Left renal cortex interstitium (tissue), 4 donors: ENCODE data around the gene ECEL1. TPM values are rescaled to one million over a fixed set of nuclear protein-coding genes. Genes with fewer than 3 reads are reported as not detected.

Experiments used
- DNase-seq, 4 donors: peaks; one replicate each; pipeline ENCODE4 v3.0.0-alpha.2; 2013; ENCODE audit warnings: low read depth in 4 of 4, low spot score in 2 of 4, missing footprints in 1 of 4
- polyA plus RNA-seq, 4 donors: library from polyadenylated mRNA; unstranded; fragments of 120-200 nt; gene quantifications; one replicate each; pipeline ENCODE4 v1.2.1, GENCODE V29; 2013; ENCODE audit not compliant: insufficient read length in 4 of 4

ECEL1 gene
- polyA plus RNA-seq, 4 donors = 12.8 to 22.9 (median 17.1) TPM

DNA sequence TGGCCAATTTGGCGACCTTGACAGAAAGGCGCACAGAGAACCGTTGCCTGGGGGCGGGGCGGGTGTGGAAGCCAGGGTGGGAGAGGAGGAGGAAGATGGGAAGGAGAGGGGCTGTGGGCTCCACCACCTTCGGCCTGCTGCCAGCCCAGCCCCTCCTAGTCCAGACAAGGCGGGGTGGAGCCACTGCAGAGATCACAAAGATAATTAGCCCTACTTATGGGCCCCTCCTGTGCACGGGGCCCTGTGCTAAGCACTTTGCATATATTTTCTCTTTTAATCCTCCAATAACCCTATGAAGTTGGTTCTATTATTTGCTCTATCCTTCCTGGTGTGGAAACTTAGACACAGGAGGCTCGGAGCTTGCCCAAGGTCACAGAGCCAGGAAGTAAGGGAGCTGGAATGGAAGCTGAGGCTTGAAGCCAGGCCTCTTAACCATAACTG, 13.7 kb upstream of the ECEL1 start:
- DNase-seq = no peak

DNA sequence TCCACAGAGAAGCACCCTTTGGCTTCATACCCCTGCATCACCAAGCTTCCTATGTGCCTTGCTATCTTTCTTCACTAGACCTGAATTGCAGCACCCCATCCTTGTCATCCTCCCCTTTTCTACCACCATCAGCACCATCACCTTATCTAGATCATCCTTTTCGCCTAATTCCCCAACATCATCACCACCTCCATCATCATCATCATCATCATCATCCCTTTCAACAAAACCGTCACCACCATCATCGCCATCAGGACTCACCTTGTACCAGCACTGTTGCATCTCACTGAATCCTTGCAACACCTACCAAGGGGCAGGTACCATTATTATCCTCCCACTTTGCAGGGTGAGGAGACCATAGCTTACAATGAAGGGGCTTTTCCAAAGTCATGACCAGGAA, 10.8 kb upstream of the ECEL1 start:
- DNase-seq = no peak

DNA sequence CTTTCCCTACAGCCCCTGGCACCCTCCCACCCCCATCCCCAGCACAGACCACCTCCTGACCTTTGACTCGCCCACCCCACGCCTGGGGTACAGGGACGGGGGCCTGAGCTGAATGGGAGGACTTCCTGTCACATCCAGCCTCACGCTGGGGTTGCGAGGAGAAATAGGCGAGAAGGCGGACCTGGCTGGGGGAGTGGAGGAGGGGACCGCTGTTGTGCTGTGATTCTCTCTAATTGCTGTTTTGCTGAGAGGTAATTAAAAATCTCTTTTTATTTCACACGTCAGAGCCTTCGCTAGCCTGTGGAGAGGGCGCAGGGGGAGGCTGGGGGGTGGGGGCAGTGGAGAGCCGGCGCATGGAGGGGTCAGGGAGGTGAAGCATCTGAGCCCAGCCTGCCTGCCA, 9.7 kb upstream of the ECEL1 start:
- no peak for DNase-seq

DNA sequence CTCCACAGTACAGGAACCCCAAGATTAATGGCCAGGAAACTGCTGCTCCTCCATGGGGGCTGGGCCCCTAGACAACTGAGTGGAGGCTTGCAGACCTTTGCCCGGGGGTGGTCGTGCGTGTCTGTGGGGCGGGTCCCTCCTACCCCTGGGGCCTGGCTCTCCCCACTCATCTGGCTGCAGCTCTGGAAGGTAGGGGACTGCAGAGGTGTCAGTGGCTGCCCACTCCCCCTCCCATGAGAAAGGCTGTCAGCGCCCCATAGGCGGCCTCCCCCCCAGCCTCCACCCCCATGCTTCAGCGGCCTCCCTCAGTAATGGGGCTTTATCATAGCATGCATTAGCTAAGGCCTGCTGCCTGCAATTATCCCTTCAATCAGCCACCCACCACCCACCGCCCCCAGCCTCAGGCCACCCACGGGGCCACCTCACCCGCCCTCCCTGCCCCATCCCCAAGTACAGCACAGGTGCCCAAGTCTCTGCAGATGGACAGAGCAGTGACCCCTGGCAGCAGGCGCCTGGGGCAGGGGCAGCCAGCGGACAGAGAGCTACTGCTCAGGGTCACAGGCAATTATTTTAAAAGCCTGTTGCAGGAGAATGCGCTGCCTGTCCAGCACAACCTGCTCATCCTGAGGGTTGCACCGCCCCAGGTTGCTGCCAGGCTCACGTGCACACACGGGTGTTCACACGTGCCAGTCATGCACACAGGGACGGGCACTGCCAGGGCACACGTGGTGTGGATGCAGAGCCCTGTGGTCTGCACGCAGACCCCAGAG, 9.1 kb upstream of the ECEL1 start:
- DNase-seq = no peak

DNA sequence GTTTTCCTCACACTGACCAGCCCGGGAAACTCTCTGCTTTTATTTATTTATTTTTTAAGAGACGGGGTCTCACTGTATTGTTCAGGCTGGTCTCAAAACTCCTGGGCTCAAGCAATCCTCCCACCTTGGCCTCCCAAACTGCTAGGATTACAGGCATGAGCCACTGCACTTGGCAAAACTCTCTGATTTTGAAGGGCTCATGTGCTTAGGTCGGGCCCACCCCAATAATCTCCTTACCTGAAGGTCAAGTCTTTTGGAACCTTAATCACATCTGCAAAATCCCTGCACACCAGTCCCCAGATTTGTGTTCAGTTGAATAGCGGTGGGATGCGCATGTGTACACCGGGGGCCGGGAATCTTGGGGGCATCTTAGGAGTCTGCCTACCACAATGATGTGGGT, 7.7 kb upstream of the ECEL1 start:
- no peak for DNase-seq

DNA sequence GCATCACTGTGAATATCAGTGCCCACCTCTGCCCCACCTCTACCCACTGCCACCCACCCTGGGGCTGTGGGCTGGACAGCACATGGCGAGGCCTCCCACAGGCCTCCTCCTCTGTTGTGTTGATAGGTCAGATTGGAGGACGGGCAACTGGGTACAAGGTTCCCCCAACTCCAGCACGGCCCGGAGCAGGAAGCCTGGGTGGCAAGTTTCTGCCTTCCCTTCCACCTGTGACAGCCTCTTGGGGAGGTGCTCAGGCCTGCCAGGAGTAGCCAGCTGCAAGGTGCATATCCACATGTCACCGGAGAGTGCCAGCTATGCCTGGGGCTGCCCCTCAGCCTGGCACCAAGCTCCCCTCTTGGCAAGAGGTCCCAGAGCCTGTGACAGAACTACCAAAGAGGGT, 6.9 kb upstream of the ECEL1 start:
- no peak for DNase-seq

DNA sequence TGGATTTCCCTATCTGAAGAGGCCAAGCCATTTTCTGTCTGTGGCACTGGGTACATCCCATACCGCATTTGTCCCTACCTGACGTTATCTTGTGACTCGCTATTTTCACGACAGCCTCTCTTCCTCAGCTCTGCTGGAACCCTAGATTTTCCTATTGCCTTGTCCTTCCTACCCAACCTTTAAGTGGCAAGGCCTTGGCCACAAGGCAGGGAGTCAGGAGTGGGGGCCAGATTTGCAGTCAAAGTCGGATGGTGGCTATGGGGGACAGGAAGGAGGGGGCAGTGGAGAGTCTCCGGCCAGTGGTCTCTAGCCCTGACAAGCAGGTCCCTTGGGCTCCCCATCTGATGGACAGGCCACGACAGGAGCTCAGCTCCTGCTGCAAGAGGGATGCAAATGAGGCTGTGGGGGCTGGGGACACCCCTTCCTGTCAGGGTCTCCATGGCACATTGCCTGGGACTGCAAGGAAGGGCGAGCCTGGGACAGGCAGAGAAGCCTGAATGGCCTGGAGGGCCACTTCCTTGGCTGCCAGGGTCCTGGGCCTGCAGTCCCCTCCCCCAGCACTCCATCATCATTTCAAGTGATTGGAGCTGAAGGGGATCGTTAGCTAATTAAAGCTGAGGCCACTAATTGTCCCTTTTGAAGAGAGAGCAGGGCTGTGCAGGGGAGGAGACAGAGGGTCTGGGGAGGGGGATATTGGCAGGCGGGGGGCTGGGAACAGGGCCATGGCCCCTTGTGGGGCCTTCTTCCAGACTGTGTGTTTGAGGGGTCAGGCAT, 6.3 kb upstream of the ECEL1 start:
- no peak for DNase-seq

DNA sequence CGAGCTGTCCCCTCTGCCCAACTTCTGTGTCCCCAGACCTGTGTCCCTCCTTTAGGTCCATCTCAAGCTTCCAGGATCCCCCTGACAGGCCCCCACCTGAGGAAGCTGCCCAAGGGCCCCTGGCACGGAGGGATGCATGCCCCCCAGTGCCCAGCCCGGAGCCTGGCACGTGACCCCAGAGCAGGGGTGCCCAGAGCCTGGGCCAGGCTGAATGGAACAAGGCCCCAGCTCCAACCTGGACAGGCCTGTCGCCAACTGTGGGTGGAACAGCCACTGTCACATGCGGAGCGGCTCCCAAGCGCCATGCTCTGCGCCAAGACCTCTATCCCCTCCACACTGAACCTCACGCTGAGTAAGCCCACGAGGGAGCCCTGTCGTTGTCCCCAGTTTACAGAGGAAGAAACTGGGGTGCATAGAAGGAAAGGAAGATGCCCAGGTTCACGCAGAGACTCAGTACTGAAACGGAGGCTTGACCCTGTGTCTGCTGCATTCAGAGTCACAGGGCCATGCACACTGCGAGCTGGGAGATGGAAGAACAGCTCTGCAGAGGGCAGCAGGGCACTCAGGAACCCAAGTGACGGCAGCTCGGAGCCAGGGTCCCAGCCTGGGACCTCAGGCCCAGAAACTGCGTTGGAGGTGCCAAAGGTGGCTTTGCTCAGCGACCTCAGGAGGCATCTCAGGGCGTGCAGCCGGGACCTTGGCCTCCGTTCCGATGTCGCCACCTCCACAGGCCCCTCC, 5.5 kb upstream of the ECEL1 start:
- DNase-seq = no peak

DNA sequence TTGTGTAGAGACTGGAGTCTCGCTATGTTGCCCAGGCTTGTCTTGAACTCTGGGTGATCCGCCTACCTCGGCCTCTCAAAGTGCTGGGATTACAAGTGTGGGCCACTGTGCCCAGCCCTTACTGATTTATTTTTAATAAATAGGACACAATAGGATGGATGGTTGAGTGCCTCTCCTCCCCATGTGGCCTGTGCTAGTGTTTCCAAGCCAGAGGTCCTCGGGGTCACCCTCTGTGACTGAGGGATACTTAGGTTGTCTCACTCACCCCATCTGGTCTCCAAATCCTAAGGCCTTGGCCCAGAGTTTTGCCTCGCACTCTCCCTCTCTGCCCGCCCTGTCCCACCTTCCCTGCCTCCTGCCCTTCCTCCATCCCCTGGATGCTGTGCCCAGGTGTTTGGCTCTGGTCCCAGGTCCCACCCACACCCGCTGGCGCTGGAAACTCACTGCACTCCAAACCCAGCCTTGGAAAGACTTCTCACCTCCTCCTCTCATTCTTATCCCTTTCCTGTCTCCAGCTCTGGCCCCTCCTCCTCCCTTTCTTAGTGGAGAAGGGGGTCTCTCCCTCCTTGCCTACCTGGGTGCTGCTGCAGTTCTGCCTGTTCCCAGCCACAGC, 4.7 kb upstream of the ECEL1 start:
- no peak for DNase-seq

DNA sequence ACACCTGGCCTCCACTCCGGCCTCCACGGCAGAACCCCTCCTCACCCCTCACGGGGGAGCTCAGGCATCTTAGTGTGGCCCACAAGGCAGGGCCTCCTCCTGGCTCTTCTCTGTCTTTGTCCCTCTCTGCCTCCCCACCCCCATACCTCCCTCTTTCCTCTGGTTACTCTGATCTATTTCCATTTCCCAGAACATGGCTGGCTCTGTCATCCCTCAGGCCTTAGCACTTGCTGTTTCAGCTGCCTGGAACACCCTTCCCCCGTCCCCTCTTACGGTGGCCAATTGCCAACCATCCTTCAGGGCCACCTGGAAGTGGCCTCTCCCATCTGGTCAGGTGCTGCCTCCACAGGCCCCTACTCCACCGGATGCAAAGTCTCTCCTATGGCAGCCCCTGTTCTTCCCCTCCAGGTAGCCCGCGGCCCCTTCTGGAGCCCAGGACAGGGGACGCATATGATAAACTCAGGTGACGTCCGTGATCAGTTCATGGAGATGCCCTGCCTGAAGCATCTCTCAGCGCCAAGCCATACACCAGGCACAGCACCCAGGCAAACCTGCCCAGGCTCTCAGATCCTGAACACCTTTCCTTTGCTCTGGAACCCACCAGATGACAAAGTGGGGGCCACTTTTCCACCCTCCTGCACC, 3.6 kb upstream of the ECEL1 start:
- no peak for DNase-seq

DNA sequence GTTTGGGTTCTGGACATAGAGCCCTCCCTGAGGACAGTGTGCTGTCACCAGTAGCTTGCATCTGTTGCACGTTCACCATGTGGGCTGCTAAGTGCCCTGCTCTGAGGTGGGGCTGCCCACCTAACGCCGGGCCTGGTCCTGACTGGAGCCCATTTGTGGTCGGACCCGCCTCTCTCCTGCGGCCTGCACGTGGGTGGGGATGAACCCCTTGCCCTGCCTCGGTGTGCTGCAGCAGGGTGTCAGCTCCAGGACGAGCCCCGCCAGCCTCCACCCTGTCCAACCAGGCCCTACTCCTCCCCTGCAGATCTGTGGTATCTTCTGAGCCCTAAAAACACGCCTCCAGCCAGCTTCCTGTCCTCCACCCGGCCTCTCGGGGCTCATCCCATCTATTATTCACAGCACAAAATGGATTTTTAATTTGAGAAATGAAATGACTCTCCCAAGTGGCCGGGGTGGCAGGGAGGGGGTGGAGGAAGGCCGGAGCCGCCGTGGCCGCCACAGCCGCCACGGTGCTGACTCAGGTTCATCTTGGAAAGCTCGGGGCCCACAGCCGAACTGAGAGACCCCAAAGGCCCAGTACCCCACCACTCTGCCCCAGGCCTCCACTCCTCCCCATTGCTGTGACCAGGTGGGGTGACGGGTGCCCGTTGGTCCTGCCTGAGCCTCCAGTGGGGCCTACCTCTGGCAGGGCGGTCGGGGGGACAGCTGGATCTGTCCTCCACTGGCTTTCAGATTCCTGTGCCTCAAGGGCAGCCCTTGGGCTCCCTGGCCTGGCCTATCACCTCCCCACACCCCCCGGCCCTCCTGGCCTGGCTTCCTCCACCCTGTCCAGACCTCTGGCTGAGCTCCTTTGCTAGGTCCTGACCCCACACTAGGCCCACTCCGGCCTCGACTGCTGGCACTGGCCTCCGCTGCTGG, 2.8 kb upstream of the ECEL1 start:
- no peak for DNase-seq

DNA sequence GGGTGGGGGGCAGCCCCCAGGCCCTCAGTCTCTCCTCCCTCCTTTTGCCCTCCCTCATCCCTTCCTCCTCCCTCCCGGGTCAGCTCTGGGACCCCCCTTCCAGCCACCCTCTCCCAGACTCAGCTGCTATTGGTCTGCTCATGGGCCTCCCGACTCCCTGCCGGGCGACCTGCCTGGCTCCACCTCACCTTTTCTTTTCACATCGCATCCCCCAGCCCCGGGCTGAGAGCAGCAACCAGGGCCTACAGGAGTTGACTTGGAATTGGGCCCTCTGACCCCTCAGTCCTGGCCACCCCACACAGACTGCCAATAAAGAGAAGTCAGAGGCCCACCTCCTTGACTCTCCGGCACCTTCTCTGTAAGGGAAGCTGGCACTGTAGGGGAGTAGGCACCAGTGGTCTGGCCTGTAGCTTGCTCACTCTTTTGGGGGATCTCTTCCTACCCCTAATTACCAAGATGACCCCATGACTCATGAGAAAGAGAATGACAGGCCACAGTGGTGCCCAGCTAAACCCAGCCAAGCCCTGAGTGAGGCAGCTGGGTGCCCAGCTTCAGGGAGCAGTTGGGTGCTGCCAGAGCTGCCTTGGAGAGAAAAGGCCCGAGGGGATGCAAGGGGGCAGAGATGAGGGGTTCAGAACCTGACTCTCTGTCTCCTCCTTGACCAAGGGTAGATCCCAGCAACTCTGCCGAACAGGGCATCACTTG, 2.0 kb upstream of the ECEL1 start:
- DNase-seq = no peak

DNA sequence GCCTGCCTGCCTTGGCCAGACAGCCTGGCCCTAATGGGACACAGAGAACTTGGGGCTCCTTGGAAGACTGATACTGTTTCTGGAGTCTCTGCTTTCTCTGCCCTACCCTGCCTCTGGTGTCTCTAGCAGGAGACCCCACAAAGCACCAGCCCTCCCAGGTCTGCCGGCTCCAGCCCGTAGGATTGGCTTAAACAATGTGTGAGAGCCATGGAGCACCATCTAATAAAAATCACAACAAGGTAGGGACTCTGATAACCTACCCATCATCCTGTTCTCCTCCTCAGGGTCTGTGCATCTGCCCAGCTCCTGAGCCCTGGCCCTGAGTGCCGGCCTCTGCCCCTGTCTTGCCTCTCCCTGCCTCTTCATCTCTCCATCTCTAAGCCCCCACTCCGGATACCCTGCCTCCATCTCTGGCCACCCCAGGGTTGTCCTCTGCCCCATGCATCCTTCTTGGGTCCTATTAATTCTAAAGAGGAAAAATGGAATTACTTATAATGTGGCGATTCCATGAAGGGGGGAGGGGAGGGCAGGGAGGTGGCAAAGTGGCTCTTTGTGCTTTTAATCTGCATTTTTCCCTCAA, 1.2 kb upstream of the ECEL1 start:
- no peak for DNase-seq

DNA sequence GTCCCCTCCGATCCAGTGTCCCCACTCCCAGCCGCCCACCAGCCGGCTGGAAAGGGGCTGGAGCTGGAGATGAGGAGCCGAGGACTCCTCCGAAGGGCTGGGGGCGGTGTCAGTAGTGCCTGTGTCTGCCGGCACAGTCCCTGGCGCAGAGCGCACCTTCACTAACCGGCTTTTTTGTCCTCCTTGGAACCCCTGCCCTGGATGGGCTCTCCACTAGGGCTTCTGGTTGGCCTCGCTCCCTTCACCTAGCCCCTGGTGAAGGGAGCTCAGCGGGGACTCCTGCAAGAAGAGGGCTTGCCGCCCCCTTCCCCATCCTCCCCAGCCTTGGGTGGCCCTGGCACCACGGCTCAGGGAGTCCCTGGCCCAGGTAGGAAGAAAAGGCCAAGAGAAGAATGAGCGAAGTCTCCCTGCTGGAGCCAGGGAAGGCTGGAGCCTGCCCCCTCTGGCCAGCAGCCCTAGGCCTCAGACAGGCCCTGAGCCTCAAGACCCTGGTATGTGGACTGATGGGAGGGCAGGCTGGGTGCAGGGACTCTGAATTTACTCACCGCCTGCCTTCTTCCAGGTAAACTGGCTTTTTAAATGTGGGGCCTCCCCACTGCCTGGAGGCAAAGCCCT, 570 bp upstream of the ECEL1 start:
- no peak for DNase-seq

DNA sequence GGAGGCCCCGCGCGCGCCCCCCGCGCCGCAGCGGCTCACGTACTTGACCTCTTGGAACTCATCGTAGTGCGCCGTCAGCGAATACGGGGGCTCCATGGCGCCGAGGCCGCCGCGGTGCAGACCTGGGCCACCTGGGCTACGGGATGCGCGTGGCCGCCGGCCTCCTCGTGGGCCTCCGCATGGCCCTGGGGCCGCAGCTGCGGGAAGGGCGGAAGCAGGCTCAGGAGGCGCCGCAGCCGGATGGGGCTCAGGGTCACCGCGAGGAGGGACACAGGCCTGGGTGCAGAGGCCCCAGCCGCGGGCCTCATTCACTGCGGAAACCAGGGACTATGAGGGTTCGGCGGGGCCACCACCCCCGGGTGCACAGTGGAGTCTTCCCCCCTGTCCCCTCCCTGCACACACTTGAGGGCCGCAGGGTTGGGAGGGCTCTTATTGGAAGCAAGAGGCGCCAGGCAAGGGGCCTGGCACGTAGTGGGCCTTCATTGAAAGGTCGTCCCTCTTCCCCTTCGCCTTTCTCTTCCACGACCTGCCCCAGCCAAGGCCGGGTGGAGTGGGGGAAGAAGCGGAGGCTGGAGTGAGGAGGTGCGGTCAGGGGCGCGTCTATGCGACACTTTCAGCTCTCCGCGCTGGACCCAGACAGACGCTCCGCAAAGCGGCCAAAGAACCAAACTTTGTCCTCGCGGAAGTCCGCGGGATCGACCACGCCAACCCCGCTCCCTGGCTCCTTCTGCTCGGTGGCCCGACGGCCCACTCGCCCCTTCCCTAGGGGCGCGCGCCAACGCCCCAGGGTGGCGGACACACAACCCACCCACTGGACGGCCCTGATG, 863 bp downstream of the ECEL1 start:
- no peak for DNase-seq

DNA sequence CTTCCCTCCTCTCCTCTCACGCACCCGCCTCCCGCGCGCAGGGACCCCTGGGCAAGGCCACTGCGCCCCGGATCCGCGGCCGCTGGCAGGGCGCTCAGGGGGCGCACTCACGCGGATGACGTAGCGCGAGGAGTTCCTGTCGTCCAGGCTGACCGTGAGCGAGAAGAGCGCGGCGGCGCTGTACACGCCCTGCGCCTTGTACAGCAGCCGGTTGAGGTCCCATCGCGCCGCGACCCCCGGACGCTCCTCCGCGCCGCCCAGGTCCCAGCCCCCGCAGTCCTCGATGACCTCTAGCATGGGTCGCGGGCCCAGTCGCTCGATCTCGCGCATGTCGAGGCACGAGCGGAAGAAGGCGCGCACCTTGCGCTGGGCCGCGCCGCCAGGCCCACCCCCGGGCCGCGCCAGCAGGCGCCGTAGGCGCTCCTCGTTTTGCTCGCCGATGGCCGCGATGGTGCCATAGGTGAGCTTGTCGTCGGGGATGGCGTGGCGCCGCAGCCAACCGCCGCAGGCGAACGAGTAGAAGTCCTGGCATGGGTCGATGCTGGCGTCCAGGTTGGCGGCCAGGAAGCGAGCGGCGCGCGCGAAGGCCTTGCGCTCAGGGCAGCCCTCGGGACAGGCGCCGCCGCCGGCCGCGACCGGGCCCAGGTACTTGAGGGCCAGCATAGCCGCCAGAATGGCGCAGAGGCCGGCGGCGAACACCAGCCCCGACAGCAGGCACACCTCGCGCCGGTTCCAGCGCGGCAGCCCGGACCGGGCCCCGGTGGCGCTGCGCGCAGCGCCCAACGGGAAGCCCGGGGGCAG, 1.7 kb downstream of the ECEL1 start:
- no peak for DNase-seq
